GM12874 (cell line): ENCODE measurements around the gene BRSK1.

ENCODE experiments used
- CTCF ChIP-seq: IDR thresholded peaks from 2 replicates; pipeline ENCODE4 v1.5.1; 2011; ENCODE audit warnings: low read depth, mild to moderate bottlenecking, control low read depth, low read length, moderate library complexity; ENCODE audit not compliant: insufficient read depth

Gene BRSK1

GRCh38 chr19:55319785-55320184, 36.0 kb downstream of the BRSK1 start:
- no peak for TF ChIP-seq CTCF

GRCh38 chr19:55320844-55321419, 37.1 kb downstream of the BRSK1 start:
- TF ChIP-seq CTCF: no peak

- no peak for TF ChIP-seq CTCF
These were observed 37.8 kb downstream of the BRSK1 start for GRCh38 chr19:55321466-55322137.

- no peak for TF ChIP-seq CTCF
These were observed 38.5 kb downstream of the BRSK1 start for GRCh38 chr19:55322204-55322885.

- no peak for TF ChIP-seq CTCF
These were observed 40.9 kb downstream of the BRSK1 start for GRCh38 chr19:55324662-55325061.

- no peak for TF ChIP-seq CTCF
These were observed 41.4 kb downstream of the BRSK1 start, which contains the start of gene TMEM150B for GRCh38 chr19:55325172-55325571. Gene TMEM150B, minus strand, starts transcription at chr19:55325341. Its CDS starts 4,305 bp downstream, at chr19:55321036.

DNA sequence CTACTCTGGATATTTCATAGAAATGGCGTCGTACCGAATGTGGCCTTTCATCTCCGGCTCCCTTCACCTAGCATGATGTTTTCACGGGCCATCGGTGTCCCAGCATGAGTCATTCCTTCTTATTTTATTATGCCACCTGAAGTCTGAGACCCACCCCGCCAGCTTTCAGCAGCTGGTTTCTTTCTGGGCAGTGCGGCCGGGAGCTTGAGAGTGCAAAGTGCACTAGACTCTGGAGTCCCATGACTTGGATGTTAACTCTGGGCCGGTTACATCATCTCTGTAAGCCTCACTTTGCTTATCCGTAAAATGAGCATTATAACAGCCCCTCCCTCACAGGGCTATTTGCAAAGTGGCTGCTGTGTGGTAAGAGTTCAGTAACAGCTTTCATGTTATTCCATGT, 50.1 kb downstream of the BRSK1 start:
- TF ChIP-seq CTCF: no peak
